ENCODE measurements around the gene ERBB4. TPM values are rescaled to one million over a fixed set of nuclear protein-coding genes. Genes with fewer than 3 reads are reported as not detected.

ERBB4 gene
- polyA plus RNA-seq, 1 of the 3 experiments (the other 2 are of a cell fraction) = 0.05 TPM

DNA sequence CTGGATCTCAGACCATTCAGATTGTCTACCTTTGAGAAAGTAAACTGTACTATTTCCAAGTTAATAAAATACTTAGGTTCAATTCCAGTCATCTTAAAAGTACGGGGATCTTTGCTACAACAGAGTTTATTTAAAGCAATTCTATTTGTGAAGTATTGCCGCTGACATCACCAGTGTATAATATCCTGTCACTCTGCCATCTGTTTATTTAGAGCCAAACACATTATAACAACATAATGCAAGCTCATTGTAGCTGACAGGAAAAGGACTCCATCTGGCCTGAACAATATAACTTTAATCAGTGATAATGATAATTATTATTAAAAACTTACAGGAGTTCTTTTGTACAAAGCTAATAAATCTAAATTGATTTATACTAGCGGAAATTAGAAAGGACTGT is 786.8 kb downstream of the ERBB4 start:
- no peaks in the 10 kb centered on the region; a peak in 1 of 4 replicates for H3K4me1 ChIP-seq (ENCODE audit: control insufficient read depth in 1 of 2, insufficient read depth in 2 of 2, low read depth in 1 of 2, low read length in 1 of 2)
- ChIA-PET POLR2A (no interaction called here), CTCF (interaction anchor here (1.1 to 1.4 kb wide), 4 partner anchors 128 to 815 kb away, joined by 3 to 4 read pairs (median 4); no protein-coding TSS in a partner anchor)
- no peaks in the 10 kb centered on the region for H3K9me2 ChIP-seq
- no peak overlapping the region for H3K9ac ChIP-seq
- no peaks in the 10 kb centered on the region for H3K9me3 ChIP-seq
- no peak for DNase-seq
- WGBS (ENCODE audit: low lambda C conversion rate) = 59% methylated on average over 3 of the region's 3 CpGs
- no peak overlapping the region for H2AFZ ChIP-seq (ENCODE audit: low read depth)
- H4K20me1 ChIP-seq (ENCODE audit: insufficient read depth) = no peaks in the 10 kb centered on the region
- H3F3A ChIP-seq (replicated peaks; ENCODE audit: insufficient read depth) = no peaks in the 10 kb centered on the region
- no peaks in the 10 kb centered on the region for H3K27me3 ChIP-seq (ENCODE audit: insufficient read depth)
- no peaks in the 10 kb centered on the region for H3K79me2 ChIP-seq (ENCODE audit: insufficient read depth)
- no peak overlapping the region for H3K27ac ChIP-seq (ENCODE audit: low read depth in 2 of 2, low read length in 1 of 2)
- H3K36me3 ChIP-seq (replicated peaks in 1 of 2; ENCODE audit: control insufficient read depth in 1 of 2, insufficient read depth in 2 of 2, low read length in 1 of 2) = no peaks in the 10 kb centered on the region
- no peak overlapping the region for H3K4me2 ChIP-seq
- TF ChIP-seq SMC3 (IDR thresholded peaks at IDR 0.05; ENCODE audit: low read depth, low read length) (no peak), MEF2A (IDR thresholded peaks at IDR 0.05; ENCODE audit: borderline replicate concordance, low read depth) (no peak), JUND (IDR thresholded peaks at IDR 0.05) (no peak), RCOR1 (IDR thresholded peaks at IDR 0.05; ENCODE audit: low read length) (no peak), YY1 (IDR thresholded peaks at IDR 0.05; ENCODE audit: low read depth) (no peak), MXI1 (IDR thresholded peaks at IDR 0.05; ENCODE audit: low read depth, low read length) (no peak), EP300 (IDR thresholded peaks at IDR 0.05; ENCODE audit: borderline replicate concordance in 1 of 2, low read depth in 1 of 2, low read length in 1 of 2) (no peak), NFIC (IDR thresholded peaks at IDR 0.05; ENCODE audit: borderline replicate concordance) (no peak), SIN3A (IDR thresholded peaks at IDR 0.05; ENCODE audit: borderline replicate concordance, low read depth, low read length) (no peak), TEAD4 (IDR thresholded peaks at IDR 0.05; ENCODE audit: borderline replicate concordance, insufficient read depth) (no peak), FOXM1 (IDR thresholded peaks at IDR 0.05; ENCODE audit: low read depth) (no peak), TCF12 (IDR thresholded peaks at IDR 0.05) (no peak), ELF1 (IDR thresholded peaks at IDR 0.05) (no peak), RXRA (IDR thresholded peaks at IDR 0.05; ENCODE audit: borderline replicate concordance, low read depth) (no peak)
- TF ChIP-seq, protein P1, sequence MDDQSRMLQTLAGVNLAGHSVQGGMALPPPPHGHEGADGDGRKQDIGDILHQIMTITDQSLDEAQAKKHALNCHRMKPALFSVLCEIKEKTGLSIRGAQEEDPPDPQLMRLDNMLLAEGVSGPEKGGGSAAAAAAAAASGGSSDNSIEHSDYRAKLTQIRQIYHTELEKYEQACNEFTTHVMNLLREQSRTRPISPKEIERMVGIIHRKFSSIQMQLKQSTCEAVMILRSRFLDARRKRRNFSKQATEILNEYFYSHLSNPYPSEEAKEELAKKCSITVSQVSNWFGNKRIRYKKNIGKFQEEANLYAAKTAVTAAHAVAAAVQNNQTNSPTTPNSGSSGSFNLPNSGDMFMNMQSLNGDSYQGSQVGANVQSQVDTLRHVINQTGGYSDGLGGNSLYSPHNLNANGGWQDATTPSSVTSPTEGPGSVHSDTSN (IDR thresholded peaks at IDR 0.05) = no peak
- TF ChIP-seq, protein P2, sequence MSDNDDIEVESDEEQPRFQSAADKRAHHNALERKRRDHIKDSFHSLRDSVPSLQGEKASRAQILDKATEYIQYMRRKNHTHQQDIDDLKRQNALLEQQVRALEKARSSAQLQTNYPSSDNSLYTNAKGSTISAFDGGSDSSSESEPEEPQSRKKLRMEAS (IDR thresholded peaks at IDR 0.05; ENCODE audit: low read depth) = no peak
- TF ChIP-seq, protein P3, sequence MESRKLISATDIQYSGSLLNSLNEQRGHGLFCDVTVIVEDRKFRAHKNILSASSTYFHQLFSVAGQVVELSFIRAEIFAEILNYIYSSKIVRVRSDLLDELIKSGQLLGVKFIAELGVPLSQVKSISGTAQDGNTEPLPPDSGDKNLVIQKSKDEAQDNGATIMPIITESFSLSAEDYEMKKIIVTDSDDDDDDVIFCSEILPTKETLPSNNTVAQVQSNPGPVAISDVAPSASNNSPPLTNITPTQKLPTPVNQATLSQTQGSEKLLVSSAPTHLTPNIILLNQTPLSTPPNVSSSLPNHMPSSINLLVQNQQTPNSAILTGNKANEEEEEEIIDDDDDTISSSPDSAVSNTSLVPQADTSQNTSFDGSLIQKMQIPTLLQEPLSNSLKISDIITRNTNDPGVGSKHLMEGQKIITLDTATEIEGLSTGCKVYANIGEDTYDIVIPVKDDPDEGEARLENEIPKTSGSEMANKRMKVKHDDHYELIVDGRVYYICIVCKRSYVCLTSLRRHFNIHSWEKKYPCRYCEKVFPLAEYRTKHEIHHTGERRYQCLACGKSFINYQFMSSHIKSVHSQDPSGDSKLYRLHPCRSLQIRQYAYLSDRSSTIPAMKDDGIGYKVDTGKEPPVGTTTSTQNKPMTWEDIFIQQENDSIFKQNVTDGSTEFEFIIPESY (IDR thresholded peaks at IDR 0.05; ENCODE audit: borderline replicate concordance, low read depth) = no peak
- TF ChIP-seq, protein P4, sequence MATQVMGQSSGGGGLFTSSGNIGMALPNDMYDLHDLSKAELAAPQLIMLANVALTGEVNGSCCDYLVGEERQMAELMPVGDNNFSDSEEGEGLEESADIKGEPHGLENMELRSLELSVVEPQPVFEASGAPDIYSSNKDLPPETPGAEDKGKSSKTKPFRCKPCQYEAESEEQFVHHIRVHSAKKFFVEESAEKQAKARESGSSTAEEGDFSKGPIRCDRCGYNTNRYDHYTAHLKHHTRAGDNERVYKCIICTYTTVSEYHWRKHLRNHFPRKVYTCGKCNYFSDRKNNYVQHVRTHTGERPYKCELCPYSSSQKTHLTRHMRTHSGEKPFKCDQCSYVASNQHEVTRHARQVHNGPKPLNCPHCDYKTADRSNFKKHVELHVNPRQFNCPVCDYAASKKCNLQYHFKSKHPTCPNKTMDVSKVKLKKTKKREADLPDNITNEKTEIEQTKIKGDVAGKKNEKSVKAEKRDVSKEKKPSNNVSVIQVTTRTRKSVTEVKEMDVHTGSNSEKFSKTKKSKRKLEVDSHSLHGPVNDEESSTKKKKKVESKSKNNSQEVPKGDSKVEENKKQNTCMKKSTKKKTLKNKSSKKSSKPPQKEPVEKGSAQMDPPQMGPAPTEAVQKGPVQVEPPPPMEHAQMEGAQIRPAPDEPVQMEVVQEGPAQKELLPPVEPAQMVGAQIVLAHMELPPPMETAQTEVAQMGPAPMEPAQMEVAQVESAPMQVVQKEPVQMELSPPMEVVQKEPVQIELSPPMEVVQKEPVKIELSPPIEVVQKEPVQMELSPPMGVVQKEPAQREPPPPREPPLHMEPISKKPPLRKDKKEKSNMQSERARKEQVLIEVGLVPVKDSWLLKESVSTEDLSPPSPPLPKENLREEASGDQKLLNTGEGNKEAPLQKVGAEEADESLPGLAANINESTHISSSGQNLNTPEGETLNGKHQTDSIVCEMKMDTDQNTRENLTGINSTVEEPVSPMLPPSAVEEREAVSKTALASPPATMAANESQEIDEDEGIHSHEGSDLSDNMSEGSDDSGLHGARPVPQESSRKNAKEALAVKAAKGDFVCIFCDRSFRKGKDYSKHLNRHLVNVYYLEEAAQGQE (IDR thresholded peaks at IDR 0.05; ENCODE audit: low read depth, low read length) = no peak
- TF ChIP-seq, protein P5, sequence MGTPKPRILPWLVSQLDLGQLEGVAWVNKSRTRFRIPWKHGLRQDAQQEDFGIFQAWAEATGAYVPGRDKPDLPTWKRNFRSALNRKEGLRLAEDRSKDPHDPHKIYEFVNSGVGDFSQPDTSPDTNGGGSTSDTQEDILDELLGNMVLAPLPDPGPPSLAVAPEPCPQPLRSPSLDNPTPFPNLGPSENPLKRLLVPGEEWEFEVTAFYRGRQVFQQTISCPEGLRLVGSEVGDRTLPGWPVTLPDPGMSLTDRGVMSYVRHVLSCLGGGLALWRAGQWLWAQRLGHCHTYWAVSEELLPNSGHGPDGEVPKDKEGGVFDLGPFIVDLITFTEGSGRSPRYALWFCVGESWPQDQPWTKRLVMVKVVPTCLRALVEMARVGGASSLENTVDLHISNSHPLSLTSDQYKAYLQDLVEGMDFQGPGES (IDR thresholded peaks at IDR 0.05; ENCODE audit: low read depth, low read length) = no peak
- H3K4me3 ChIP-seq (ENCODE audit: low read depth in 2 of 2, low read length in 1 of 2) = no peak overlapping the region

Measured in SK-N-SH (cell line).